ENCODE results near the gene KRT10. TPM values are rescaled to one million over a fixed set of nuclear protein-coding genes. Genes with fewer than 3 reads are reported as not detected.
A peak's percentile ranks its signal among the peaks of the same experiment; 100 is the strongest.

Gene KRT10
- total RNA-seq, 4 donors from 2014 or later: 8.0 to 13.4 (median 11.3) TPM

GRCh38 chr17:40782450-40782849, 40.0 kb downstream of the KRT10 start, which contains the start of gene KRT27:
KRT27 (minus strand) TSS chr17:40782550; CDS start chr17:40782493, 57 bp downstream.
- no peak within 1 kb of the TSS for H3K27ac ChIP-seq
- peaks cover 0 to 40% of the 10 kb centered on the region in 2 donors for H3K27me3 ChIP-seq
- no peaks in the 10 kb centered on the region for H3K36me3 ChIP-seq
- WGBS, 2 donors: 97 to 98% methylated on average over 4 of the region's 4 CpGs
- peaks cover 0 to 6% (median 0%) of the 10 kb centered on the region in 4 donors for H3K4me1 ChIP-seq
- TF ChIP-seq CTCF (IDR thresholded peaks at IDR 0.05): no peak
- TF ChIP-seq EP300 (IDR thresholded peaks at IDR 0.05): no peak
- TF ChIP-seq POLR2A (IDR thresholded peaks at IDR 0.05): no peak
- no peak for DNase-seq (ENCODE audit: low spot score in 2 of 2)
- no peak within 1 kb of the TSS for H3K4me3 ChIP-seq
- no peaks in the 10 kb centered on the region for H3K9me3 ChIP-seq

- Histone ChIP-seq H3K9me3 (no peaks in the 10 kb centered on the region), H3K4me1 (peaks cover 0 to 6% (median 0%) of the 10 kb centered on the region in 4 donors), H3K36me3 (no peaks in the 10 kb centered on the region), H3K27me3 (peaks cover 0 to 46% of the 10 kb centered on the region in 2 donors), H3K4me3 (peak overlapping the region in 2 of 4 donors; percentile 22 to 30), H3K27ac (no peak overlapping the region)
- WGBS, 2 donors: 29 to 35% methylated on average over 37 of the region's 37 CpGs
- DNase-seq (ENCODE audit: low spot score in 2 of 2): no peak
- TF ChIP-seq CTCF (IDR thresholded peaks at IDR 0.05): no peak
- no peak for TF ChIP-seq EP300 (IDR thresholded peaks at IDR 0.05)
- TF ChIP-seq POLR2A (IDR thresholded peaks at IDR 0.05): no peak
These were observed 43.1 kb downstream of the KRT10 start for GRCh38 chr17:40779181-40779909.

- Histone ChIP-seq H3K4me1 (peaks cover 0 to 6% (median 0%) of the 10 kb centered on the region in 4 donors), H3K27ac (no peak overlapping the region), H3K27me3 (peaks cover 0 to 46% of the 10 kb centered on the region in 2 donors), H3K9me3 (no peaks in the 10 kb centered on the region), H3K36me3 (no peaks in the 10 kb centered on the region), H3K4me3 (no peak overlapping the region)
- no peak for DNase-seq (ENCODE audit: low spot score in 2 of 2)
- 49 to 51% methylated on average over 5 of the region's 5 CpGs for WGBS, 2 donors
- no peak for TF ChIP-seq POLR2A (IDR thresholded peaks at IDR 0.05)
- no peak for TF ChIP-seq CTCF (IDR thresholded peaks at IDR 0.05)
- no peak for TF ChIP-seq EP300 (IDR thresholded peaks at IDR 0.05)
These were observed 44.0 kb downstream of the KRT10 start for GRCh38 chr17:40778461-40778860.

- 65 to 68% methylated on average over 3 of the region's 3 CpGs for WGBS, 2 donors
- TF ChIP-seq CTCF (IDR thresholded peaks at IDR 0.05) (no peak), EP300 (IDR thresholded peaks at IDR 0.05) (no peak), POLR2A (IDR thresholded peaks at IDR 0.05) (no peak)
- Histone ChIP-seq H3K4me3 (no peak overlapping the region), H3K9me3 (no peaks in the 10 kb centered on the region), H3K27me3 (peaks cover 0 to 46% of the 10 kb centered on the region in 2 donors), H3K27ac (no peak overlapping the region), H3K36me3 (no peaks in the 10 kb centered on the region), H3K4me1 (peaks cover 0 to 6% (median 0%) of the 10 kb centered on the region in 4 donors)
- DNase-seq (ENCODE audit: low spot score in 2 of 2): no peak
These were observed 44.4 kb downstream of the KRT10 start for GRCh38 chr17:40777971-40778370.

- Histone ChIP-seq H3K27me3 (peaks cover 0 to 46% of the 10 kb centered on the region in 2 donors), H3K9me3 (no peaks in the 10 kb centered on the region), H3K4me3 (no peak overlapping the region), H3K36me3 (no peaks in the 10 kb centered on the region), H3K27ac (no peak overlapping the region), H3K4me1 (peaks cover 0 to 6% (median 0%) of the 10 kb centered on the region in 4 donors)
- TF ChIP-seq EP300 (IDR thresholded peaks at IDR 0.05) (no peak), POLR2A (IDR thresholded peaks at IDR 0.05) (no peak), CTCF (IDR thresholded peaks at IDR 0.05) (no peak)
- DNase-seq (ENCODE audit: low spot score in 2 of 2): no peak
- 58 to 67% methylated on average over 7 of the region's 7 CpGs for WGBS, 2 donors
These were observed 45.0 kb downstream of the KRT10 start for GRCh38 chr17:40777459-40777858.
